GM18868 (cell line): ENCODE results near the gene IFRD2.
"Not testable (repeated sequence)": the region's sequence is repeated elsewhere in the genome, so short reads cannot be mapped to it uniquely, and the experiment has no call there.

Experiments
- ATAC-seq: cut with Tn5 transposase; IDR thresholded peaks from one replicate; pipeline ENCODE4 v1.9.1; 2021; ENCODE audit warnings: mild to moderate bottlenecking, moderate library complexity; ENCODE audit not compliant: unreplicated experiment

IFRD2 gene

GRCh38 chr3:50256978-50257890, 35.0 kb downstream of the IFRD2 start:
- ATAC-seq: no peak

- ATAC-seq: no peak
Measured at GRCh38 chr3:50255251-50255615, 37.0 kb downstream of the IFRD2 start.

- no peak for ATAC-seq
Measured at GRCh38 chr3:50254577-50255250, 37.5 kb downstream of the IFRD2 start.

GRCh38 chr3:50251220-50251619, 41.0 kb downstream of the IFRD2 start:
- ATAC-seq: no peak

- ATAC-seq: no peak
Measured at GRCh38 chr3:50250514-50250913, 41.7 kb downstream of the IFRD2 start.

- no peak for ATAC-seq
Measured at GRCh38 chr3:50249457-50249856, 42.8 kb downstream of the IFRD2 start.

- ATAC-seq: no peak
Measured at GRCh38 chr3:50248387-50248786, 43.8 kb downstream of the IFRD2 start.

- peak; percentile 72 for ATAC-seq
Measured at GRCh38 chr3:50246517-50246954, 45.7 kb downstream of the IFRD2 start.

GRCh38 chr3:50245831-50246516, 46.3 kb downstream of the IFRD2 start:
- peak; percentile 70 for ATAC-seq

- ATAC-seq: no peak
Measured at GRCh38 chr3:50245251-50245745, 46.9 kb downstream of the IFRD2 start.

GRCh38 chr3:50244813-50245212, 47.4 kb downstream of the IFRD2 start:
- not testable (repeated sequence) for ATAC-seq

GRCh38 chr3:50243543-50243895, 48.7 kb downstream of the IFRD2 start:
- ATAC-seq: no peak

- no peak for ATAC-seq
Measured at GRCh38 chr3:50242851-50243542, 49.2 kb downstream of the IFRD2 start.

GRCh38 chr3:50242381-50242770, 49.9 kb downstream of the IFRD2 start:
- no peak for ATAC-seq

- no peak for ATAC-seq
Measured at GRCh38 chr3:50241713-50242380, 50.4 kb downstream of the IFRD2 start.

GRCh38 chr3:50241163-50241562, 51.1 kb downstream of the IFRD2 start:
- ATAC-seq: no peak

- ATAC-seq: no peak
Measured at GRCh38 chr3:50239649-50240048, 52.6 kb downstream of the IFRD2 start.

GRCh38 chr3:50238549-50239026, 53.6 kb downstream of the IFRD2 start:
- ATAC-seq: no peak

GRCh38 chr3:50237754-50238548, 54.3 kb downstream of the IFRD2 start:
- peak; percentile 41 for ATAC-seq
